Thoracic aorta (tissue), 2 donors: ENCODE measurements around the gene AGBL5. TPM values are rescaled to one million over a fixed set of nuclear protein-coding genes. Genes with fewer than 3 reads are reported as not detected.

Experiments
- ATAC-seq: fragments of 150-250 bp; one replicate; pipeline ENCODE4 v1.8.0; 2017; ENCODE audit warnings: low read depth; ENCODE audit not compliant: insufficient number of reproducible peaks, low FRiP score
- DNase-seq: peaks from one replicate; pipeline ENCODE4 v3.0.0-alpha.2; 2020; ENCODE audit warnings: low spot score
- H3K27ac ChIP-seq, 2 donors: fragments of 200-600 bp; sonication (generic); 1 replicate in 1 of 2; 2 replicates in 1 of 2; pipeline ENCODE4 v1.5.1; 2016; ENCODE audit warnings: mild to moderate bottlenecking in 2 of 2, moderate library complexity in 2 of 2
- H3K27me3 ChIP-seq: fragments of 200-600 bp; sonication (generic); replicated peaks from 2 replicates; pipeline ENCODE4 v1.6.0; 2016; ENCODE audit warnings: mild to moderate bottlenecking; ENCODE audit not compliant: insufficient read depth
- H3K36me3 ChIP-seq: fragments of 200-600 bp; sonication (generic); one replicate; pipeline ENCODE4 v1.5.1; 2016
- H3K4me1 ChIP-seq, 2 donors: fragments of 200-600 bp; sonication (generic); 1 replicate in 1 of 2; 2 replicates in 1 of 2; pipeline versions ENCODE4 v1.5.1 to v1.6.0; 2016; ENCODE audit warnings: low read depth in 2 of 2, mild to moderate bottlenecking in 1 of 2; ENCODE audit not compliant: control insufficient read depth in 1 of 2
- H3K4me3 ChIP-seq: fragments of 200-600 bp; sonication (generic); 2 replicates; pipeline ENCODE4 v1.5.1; 2016; ENCODE audit warnings: mild to moderate bottlenecking
- H3K9me3 ChIP-seq: fragments of 200-600 bp; sonication (generic); 2 replicates; pipeline ENCODE4 v1.5.1; 2016
- total RNA-seq, 2 donors: library from RNA; depleted of rRNA; stranded (reverse); fragments of >200 nt; gene quantifications; one replicate each; pipeline versions ENCODE4 v1.1.0 to v1.2.3, GENCODE V29; 2016
- TF ChIP-seq, protein P1 (sequence below): fragments of 200-600 bp; sonication (generic); IDR thresholded peaks from one replicate; pipeline ENCODE4 v1.5.1; 2019; ENCODE audit warnings: antibody characterized with exemption

Gene AGBL5
- total RNA-seq, 2 donors from 2014 or later = 7.8 to 10.8 TPM

DNA sequence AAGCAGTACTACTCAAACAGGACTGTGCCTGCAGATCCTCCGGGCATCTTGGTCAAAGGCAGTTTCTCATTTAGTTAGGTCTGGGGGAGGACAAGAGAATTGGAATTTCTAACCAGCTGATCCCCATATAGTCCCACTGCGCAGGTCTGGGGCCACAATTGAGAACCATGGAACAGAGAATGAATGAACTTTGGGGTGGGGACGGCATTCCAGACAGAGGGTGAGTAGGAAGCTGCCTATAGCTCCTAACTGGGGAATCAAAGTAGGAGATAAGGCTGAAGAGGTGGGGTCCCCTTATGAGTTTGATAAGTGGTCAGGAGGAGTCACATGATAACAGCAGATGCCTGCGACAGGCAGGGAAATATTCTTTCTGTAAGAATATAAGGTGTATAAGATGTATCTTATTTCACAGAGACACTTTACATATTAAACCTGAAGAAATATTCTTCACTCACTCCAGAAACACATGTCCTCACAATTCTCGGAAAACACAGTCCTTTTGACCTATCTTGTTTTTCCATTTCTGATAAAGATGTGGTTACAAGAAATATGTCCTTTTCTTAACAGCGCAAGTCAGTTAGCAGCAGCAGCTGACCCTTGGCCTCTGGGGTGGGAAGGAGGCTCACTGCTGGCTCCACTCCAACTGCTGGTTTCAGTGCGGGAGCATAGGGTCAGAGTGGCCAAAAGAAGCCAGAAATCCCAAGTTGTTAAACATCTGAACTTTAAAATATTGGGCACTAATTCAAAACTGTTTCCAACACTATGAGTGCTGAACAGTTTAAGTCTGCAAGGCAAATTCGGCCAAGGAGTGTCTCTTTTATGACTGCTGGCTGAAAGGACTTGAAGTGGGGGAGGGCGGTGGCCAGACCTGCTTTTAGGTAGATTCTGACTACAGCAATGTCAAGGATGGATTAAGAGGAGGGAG, 31.3 kb upstream of the AGBL5 start:
- no peak for ATAC-seq
- Histone ChIP-seq H3K36me3 (peaks cover 9% of the 10 kb centered on the region), H3K4me3 (no peak overlapping the region), H3K9me3 (no peaks in the 10 kb centered on the region), H3K4me1 (peaks cover 0 to 16% of the 10 kb centered on the region in 2 donors), H3K27ac (no peak overlapping the region), H3K27me3 (no peaks in the 10 kb centered on the region)
- no peak for DNase-seq
- TF ChIP-seq, protein P1, sequence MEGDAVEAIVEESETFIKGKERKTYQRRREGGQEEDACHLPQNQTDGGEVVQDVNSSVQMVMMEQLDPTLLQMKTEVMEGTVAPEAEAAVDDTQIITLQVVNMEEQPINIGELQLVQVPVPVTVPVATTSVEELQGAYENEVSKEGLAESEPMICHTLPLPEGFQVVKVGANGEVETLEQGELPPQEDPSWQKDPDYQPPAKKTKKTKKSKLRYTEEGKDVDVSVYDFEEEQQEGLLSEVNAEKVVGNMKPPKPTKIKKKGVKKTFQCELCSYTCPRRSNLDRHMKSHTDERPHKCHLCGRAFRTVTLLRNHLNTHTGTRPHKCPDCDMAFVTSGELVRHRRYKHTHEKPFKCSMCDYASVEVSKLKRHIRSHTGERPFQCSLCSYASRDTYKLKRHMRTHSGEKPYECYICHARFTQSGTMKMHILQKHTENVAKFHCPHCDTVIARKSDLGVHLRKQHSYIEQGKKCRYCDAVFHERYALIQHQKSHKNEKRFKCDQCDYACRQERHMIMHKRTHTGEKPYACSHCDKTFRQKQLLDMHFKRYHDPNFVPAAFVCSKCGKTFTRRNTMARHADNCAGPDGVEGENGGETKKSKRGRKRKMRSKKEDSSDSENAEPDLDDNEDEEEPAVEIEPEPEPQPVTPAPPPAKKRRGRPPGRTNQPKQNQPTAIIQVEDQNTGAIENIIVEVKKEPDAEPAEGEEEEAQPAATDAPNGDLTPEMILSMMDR = no peak

DNA sequence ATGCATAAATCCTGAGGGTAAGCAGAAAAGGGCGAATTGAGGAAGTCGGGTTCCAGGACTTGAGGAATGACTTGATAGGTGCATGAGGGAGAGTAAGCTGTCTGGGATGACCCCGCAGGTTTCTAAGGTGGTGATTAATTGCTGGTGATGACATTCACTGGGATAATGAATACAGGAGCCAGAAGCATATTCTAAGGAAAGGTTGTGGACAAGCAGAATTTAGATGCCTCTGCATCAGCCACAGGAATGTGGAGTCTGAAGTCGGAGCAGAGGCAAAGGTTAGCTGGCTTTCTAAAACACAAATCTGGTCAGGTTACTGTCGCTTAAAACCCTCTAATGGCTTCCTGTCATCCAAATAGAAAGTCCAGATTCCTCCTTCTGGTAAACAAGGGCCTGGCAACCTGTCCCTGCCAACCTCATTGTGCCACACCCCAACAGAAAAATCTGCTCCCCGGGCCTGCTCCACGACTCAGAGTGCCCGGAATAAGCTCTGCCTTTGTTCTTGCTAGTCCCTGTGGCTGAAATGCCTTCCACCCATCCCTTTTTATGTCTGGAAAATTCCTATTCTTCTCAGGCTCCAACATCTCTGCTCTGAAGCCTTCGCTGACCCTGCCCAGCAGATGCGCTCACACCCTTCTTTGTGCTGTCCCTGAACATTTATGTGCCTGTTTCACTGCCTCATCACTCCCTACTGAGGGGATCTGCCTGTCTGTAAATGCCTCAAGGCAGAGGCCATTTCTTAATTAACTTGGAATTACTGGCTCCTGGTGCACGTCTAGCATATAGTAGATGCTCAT, 30.0 kb upstream of the AGBL5 start:
- Histone ChIP-seq H3K4me3 (no peak overlapping the region), H3K36me3 (peaks cover 19% of the 10 kb centered on the region), H3K27ac (no peak overlapping the region), H3K4me1 (peaks cover 0 to 5% of the 10 kb centered on the region in 2 donors), H3K27me3 (no peaks in the 10 kb centered on the region), H3K9me3 (no peaks in the 10 kb centered on the region)
- TF ChIP-seq, protein P1 = no peak
- DNase-seq = no peak
- ATAC-seq = no peak

DNA sequence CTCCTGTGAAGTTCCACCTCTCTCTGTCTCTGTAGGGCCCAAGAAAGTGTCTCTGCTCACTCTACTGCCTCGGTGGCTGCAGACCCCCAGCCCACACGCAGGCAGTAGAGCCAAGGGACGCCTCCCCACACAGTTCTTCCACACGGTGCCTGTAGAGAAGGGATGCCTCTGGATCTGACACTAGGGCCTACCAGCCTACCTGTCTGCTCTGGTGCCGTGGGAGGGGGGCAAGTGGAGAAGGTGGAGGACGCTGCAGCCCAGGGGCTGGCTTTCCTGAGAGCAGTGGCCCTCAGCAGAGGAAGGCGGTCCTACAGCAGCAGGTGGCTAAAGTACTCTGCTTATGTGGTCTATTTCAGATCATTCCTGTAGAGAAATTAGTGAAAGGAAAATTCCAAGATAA, 27.7 kb upstream of the AGBL5 start:
- ATAC-seq = no peak

DNA sequence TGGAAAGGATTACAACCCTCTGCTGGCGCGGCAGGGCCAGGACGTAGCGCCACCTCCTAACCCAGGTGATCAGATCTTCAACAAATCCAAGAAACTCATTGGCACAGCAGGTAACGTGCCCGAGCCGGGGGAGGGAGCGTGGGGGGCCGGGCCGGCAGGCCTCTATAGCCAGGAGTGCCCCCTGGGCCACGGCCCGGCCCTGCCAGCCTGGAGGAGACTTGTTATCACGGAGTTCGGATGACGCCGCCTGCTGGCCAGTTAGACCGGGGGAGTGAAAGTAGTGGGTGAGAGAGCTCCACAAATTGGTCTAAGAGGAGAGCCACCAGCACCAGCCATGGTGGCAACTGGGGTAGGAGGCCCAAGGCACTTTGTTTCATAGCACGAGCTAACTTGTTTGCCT, 27.3 kb upstream of the AGBL5 start:
- Histone ChIP-seq H3K4me1 (no peaks in the 10 kb centered on the region), H3K9me3 (no peaks in the 10 kb centered on the region), H3K36me3 (peaks cover 19% of the 10 kb centered on the region), H3K4me3 (no peak overlapping the region), H3K27ac (no peak overlapping the region), H3K27me3 (no peaks in the 10 kb centered on the region)
- TF ChIP-seq, protein P1 = no peak
- ATAC-seq (no peak), DNase-seq (no peak)

More for the DNA sequence above, 27.7 kb upstream of the AGBL5 start:
- Histone ChIP-seq H3K9me3 (no peaks in the 10 kb centered on the region), H3K36me3 (peaks cover 19% of the 10 kb centered on the region), H3K4me3 (no peak overlapping the region), H3K27ac (no peak overlapping the region), H3K27me3 (no peaks in the 10 kb centered on the region), H3K4me1 (no peaks in the 10 kb centered on the region)
- TF ChIP-seq, protein P1 = no peak
- DNase-seq = no peak

DNA sequence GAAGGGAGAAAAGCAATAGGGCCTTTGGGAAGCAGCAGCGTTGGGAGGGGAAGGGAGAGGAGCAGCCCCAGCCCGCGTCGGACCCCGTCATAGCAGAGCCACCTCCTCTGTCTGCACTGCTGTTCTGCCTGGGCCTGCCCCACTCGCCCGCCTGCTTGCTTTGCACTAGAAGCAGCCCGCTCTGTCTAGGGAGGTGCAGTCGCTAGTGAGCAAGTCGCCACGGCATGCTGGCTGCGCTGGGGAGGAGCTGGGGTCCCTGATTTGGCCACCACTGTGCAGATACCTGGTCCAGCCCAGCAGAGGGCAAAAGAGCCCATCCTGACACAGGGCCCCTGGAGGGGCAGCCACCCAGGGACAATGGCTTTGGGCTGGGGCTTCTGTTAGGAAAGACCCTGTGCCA, 26.7 kb upstream of the AGBL5 start:
- no peak for ATAC-seq
- no peaks in the 10 kb centered on the region for H3K4me1 ChIP-seq
- TF ChIP-seq, protein P1 = no peak
- no peak overlapping the region for H3K4me3 ChIP-seq
- no peaks in the 10 kb centered on the region for H3K27me3 ChIP-seq
- H3K27ac ChIP-seq = no peak overlapping the region
- H3K9me3 ChIP-seq = no peaks in the 10 kb centered on the region
- peaks cover 19% of the 10 kb centered on the region for H3K36me3 ChIP-seq
- no peak for DNase-seq
